ENCODE measurements around the gene HGS.

Gene HGS

DNA sequence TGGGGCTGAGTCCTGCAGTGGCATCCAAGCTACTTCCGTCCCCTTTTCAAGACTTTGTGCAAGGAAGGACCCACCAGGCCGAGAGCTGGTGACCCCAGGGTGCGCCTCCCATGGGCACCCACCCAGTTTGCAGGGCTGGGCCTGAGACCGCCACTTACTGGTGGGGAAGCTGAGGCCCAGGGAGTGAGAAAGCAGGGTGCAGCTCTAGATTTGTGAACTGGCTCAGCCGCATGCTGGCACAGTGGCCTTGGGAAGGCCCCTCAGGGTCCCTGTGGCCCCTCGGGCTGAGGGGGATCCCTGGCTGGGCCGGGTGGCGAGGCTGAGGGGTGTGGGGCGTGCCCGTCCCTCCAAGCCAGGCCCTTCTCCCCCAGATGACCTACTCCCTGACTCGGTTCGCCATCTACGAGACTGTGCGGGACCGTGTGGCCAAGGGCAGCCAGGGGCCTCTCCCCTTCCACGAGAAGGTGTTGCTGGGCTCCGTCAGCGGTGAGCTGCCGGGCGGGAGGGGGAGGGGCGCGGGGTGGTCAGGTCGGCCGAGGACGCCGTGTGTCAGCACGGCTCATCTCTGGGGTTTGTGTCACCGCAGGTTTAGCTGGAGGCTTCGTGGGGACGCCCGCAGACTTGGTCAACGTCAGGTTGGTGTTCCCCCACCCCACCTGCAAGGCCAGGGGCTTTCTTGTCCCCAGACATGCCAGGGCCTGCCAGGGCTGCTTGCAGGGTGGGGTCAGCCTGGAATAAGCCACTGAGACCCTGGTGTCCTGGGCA is 31.5 kb downstream of the HGS start:
- TF ChIP-seq CTCF (conservative IDR thresholded peaks at IDR 0.05; ENCODE audit: low read length): no peak
- DNase-seq (ENCODE audit: low read depth): no peak
- H3K4me3 ChIP-seq (ENCODE audit: low read length): no peak overlapping the region

DNA sequence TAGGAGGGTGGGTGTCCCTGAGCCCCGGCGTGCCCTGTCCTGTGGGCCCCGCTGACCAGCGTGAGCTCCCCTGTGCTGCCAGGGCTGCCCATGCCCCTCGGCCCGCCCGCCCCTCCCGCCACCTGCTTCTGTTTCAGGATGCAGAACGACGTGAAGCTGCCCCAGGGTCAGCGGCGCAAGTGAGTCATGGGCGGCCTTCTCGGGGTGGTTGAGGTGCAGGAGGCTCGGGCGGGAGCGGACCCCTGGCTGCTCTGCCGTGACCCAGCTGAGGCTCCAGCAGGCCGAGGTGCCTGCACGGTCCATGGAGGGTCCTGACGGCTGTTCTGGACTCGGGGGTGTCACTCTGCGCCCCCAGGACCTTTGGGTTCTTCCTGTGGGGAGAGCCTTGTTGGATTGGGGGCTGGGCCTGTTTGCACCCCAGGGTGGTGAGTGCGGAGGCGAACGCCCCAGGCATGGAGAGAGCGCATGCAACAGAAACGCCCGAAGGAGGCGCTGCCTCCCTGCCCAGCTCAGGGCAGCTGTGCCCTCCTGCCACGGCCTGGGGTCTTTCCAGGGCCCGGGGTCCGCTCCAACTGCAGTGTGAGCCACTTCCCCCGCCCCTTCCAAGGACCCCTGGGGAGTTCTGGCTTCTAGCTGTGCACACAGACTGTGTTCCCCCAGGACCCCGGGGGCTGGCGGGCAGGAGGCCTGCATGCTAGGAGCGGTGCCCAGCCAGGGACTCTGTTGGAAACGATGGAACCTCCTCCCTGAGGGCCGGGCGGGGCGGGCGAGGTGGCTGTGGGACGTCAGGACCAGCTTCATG is 32.3 kb downstream of the HGS start:
- no peak for DNase-seq (ENCODE audit: low read depth)
- TF ChIP-seq CTCF (conservative IDR thresholded peaks at IDR 0.05; ENCODE audit: low read length): no peak
- H3K4me3 ChIP-seq (ENCODE audit: low read length): no peak overlapping the region

DNA sequence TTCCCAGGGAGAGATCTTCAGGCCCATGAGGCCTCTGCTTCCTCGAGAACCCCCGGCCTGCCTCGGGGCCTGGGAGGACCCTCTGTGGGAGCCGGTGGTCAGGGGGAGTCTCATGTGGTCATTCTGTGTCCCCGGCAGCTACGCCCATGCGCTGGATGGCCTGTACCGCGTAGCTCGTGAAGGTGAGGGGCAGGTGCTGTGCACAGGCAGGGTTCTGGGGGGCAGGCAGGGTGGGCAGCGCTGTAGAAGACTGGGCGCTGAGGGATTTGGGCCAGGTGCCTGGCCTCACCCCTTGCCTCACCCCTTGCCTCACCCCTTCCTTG is 32.8 kb downstream of the HGS start:
- H3K4me3 ChIP-seq (ENCODE audit: low read length): no peak overlapping the region
- no peak for TF ChIP-seq CTCF (conservative IDR thresholded peaks at IDR 0.05; ENCODE audit: low read length)
- no peak for DNase-seq (ENCODE audit: low read depth)

DNA sequence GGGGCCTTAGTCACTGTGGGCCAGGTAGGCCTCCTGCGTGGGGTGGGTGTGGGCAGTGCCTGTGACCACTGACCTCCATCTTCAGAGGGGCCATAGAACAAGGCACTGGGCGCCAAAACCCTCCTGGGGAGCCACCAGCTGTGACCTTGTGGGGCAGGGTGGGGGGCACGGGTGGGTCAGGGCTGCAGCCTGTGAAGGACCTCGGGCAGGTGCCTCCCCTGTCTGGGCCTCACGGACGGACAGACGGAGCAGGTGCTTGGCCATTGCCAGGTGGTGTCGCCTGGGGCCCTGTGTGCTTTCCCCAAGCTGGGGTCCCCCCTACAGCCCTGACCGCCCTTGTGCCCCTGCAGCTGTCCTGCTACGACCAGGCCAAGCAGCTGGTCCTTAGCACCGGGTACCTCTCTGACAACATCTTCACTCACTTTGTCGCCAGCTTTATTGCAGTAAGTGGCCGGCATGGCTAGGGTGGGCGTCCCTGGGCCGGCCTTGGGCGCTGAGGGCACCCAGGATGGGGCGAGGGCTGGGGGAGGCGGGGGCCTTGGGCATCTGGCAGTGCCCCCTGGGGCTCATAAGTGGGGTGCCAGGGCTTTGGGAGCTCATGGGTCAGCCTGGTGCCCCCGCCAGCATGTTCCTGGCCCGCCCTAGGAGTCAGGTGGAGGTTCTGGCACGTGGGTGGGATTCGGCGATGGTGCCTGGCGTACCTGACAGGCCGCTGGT is 33.4 kb downstream of the HGS start:
- no peak overlapping the region for H3K4me3 ChIP-seq (ENCODE audit: low read length)
- DNase-seq (ENCODE audit: low read depth): no peak
- no peak for TF ChIP-seq CTCF (conservative IDR thresholded peaks at IDR 0.05; ENCODE audit: low read length)

GRCh38 chr17:81717766-81718089 is 33.9 kb downstream of the HGS start:
- no peak for TF ChIP-seq CTCF (conservative IDR thresholded peaks at IDR 0.05; ENCODE audit: low read length)
- no peak for DNase-seq (ENCODE audit: low read depth)
- H3K4me3 ChIP-seq (ENCODE audit: low read length): no peak overlapping the region

DNA sequence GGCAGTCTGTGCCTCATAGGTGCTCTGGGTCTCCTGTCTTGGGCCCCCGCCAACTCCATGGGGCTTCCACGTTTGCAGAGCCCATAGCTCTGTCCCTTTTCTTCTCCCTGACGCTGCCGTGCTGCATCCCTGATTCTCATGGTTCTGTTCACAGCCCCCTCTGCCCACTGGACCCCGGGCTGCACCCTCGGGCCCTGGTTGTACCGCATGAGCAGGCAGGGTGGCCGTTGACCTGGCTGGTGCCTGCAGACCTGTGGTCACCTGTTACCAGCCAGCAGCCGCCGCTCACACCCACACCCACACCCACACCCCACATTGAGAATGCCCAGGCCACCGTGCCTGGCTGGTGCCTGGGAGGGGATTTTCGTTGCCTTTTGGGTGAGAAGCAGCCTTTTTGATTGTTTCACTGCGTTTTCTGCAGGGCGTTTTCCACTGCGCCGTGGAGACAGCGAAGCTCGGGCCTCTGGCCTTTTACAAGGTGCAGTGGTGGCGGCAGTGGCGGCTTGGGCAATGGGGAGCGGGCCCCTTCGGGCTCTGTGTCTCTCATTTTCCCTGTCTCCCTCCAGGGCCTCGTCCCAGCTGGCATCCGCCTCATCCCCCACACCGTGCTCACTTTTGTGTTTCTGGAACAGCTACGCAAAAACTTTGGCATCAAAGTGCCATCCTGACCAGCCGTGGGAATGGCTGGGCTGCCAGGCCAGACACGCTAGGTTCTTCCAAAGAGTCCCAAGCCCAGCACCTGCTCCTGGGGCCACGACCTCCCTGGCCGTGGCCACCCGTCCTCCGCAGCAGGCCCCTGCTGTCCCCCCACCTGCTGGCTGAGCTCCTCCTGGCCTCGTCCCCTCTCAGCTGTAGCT is 35.8 kb downstream of the HGS start:
- DNase-seq (ENCODE audit: low read depth): no peak
- TF ChIP-seq CTCF (conservative IDR thresholded peaks at IDR 0.05; ENCODE audit: low read length): no peak

More for the DNA sequence above, 35.8 kb downstream of the HGS start:
- H3K4me3 ChIP-seq (ENCODE audit: low read length): no peak overlapping the region
